Measurements from ENCODE around the gene RTBDN. TPM values are rescaled to one million over a fixed set of nuclear protein-coding genes. Genes with fewer than 3 reads are reported as not detected.

Gene RTBDN
- total and polyA plus RNA-seq, 2 of the 8 experiments (the other 6 are each of a cell fraction or from before 2014, with no cell fraction given), result 4.0 to 4.8 TPM

DNA sequence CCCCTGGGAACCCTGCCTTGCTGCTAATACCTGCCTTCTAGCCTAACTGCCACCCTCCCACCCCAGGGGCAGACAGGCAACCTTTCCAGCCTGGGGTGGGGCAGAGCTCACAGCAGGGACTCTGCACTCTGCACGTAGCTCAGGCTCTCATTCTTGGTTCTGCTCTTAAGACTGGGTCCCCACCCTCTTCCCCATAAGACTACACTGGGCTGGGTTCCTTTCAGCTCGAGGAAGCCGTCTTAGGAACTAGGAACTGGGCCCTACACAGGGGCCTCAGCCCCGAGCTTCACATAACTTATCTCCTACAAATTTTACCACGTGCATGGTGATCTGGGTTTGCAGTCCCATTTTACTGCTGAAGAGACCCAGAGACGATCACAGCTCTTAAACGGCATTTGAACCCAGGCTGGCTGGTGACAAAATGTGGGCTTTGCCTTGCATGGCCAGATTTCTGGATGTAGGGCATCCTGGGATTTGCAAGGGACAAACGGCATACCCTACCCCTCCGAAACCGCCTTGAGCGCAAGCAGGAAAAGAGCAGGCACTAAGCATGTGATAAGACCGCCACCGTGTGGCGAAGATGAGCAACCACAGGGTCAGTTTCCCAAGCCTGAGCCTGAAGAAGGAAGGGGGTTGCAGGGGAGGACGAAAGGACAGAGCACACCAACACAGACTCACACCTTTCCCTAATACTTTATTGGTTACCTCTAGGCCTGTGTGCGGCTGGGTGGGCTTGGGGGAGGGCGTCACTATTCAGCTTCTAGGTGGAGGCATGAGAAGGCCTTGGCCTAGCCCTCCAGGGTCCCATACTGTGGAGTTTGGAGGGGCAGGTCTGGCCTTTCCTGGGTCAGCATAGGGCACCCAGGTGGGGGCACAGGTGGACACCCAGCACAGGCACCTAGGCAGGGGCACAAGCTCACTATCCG, 38.0 kb downstream of the RTBDN start:
- Histone ChIP-seq H3K79me1 (ENCODE audit: low read depth, low read length) (peaks cover 7% of the 10 kb centered on the region), H4K5ac (ENCODE audit: insufficient read length, low read depth, low read length) (no peak overlapping the region), H2BK120ac (replicated peaks; ENCODE audit: low read depth, low read length) (no peak overlapping the region), H2BK20ac (ENCODE audit: low read length) (no peak overlapping the region), H2BK12ac (ENCODE audit: low read depth, low read length) (peak overlapping the region; percentile 80; the same call in 1 of the 2 replicates), H3K4me3 (ENCODE audit: extremely low read depth in 1 of 4, insufficient read depth in 2 of 4, low read depth in 3 of 4, low read length in 4 of 4) (no peak overlapping the region), H3K27ac (ENCODE audit: low read depth, low read length) (no peak overlapping the region), H3K4me1 (replicated peaks in 1 of 4; ENCODE audit: control insufficient read depth in 3 of 4, insufficient read depth in 4 of 4, low read length in 3 of 4) (peaks cover 5 to 19% (median 13%) of the 10 kb centered on the region in 4 experiments), H3K56ac (replicated peaks; ENCODE audit: insufficient read length, low read depth, low read length) (no peak overlapping the region), H2AK5ac (ENCODE audit: low read depth, low read length) (no peak overlapping the region), H3K4me2 (ENCODE audit: insufficient read depth in 1 of 2, low read depth in 2 of 2, low read length in 2 of 2) (peak overlapping the region in 1 of 2 experiments; percentile 49; a peak in 1 of 4 replicates), H2BK15ac (ENCODE audit: low read length) (peak overlapping the region; percentile 55; the same call in 1 of the 2 replicates), H4K8ac (ENCODE audit: extremely low read depth, insufficient read depth, low read length) (no peak overlapping the region), H3K23me2 (ENCODE audit: low read depth, low read length) (peaks cover 23% of the 10 kb centered on the region), H3K14ac (ENCODE audit: insufficient read length) (no peak overlapping the region), H3K9ac (replicated peaks in 1 of 4; ENCODE audit: extremely low read depth in 1 of 4, low read depth in 3 of 4, low read length in 3 of 4) (no peak overlapping the region; a peak in 1 of 7 replicates), H3K23ac (ENCODE audit: insufficient read length) (no peak overlapping the region), H3K36me3 (ENCODE audit: control insufficient read depth in 2 of 4, insufficient read depth in 4 of 4, low read length in 3 of 4) (peaks cover 8 to 19% (median 14%) of the 10 kb centered on the region in 4 experiments; a peak in 7 of 8 replicates), H3K79me2 (ENCODE audit: control insufficient read depth in 1 of 2, insufficient read depth in 2 of 2, low read length in 2 of 2) (peaks cover 0 to 12% of the 10 kb centered on the region in 2 experiments; a peak in 2 of 4 replicates), H3K27me3 (replicated peaks in 1 of 4; ENCODE audit: control insufficient read depth in 3 of 4, extremely low read depth in 1 of 4, insufficient read depth in 3 of 4, low read length in 3 of 4) (peaks cover 0 to 10% (median 8%) of the 10 kb centered on the region in 4 experiments; a peak in 3 of 7 replicates), H3K9me3 (ENCODE audit: insufficient read depth in 2 of 2, low read depth in 1 of 2, low read length in 1 of 2) (no peaks in the 10 kb centered on the region), H3K18ac (ENCODE audit: extremely low read depth, low read length) (0 out of 2 replicates have a peak overlapping the region, but pooled peaks have one; percentile 48), H2AFZ (ENCODE audit: low read length) (no peak overlapping the region), H4K91ac (replicated peaks; ENCODE audit: insufficient read length, low read length) (peak overlapping the region; percentile 76), H4K20me1 (replicated peaks in 1 of 2; ENCODE audit: control insufficient read depth in 1 of 2, insufficient read depth in 2 of 2, low read length in 2 of 2) (peaks cover 0 to 6% of the 10 kb centered on the region in 2 experiments), H2BK5ac (ENCODE audit: low read depth, low read length) (peak overlapping the region; percentile 66; the same call in 1 of the 2 replicates), H3K4ac (replicated peaks; ENCODE audit: insufficient read length, low read depth, low read length) (no peak overlapping the region)
- peak; percentile 85 for FAIRE-seq
- 30% methylated on average over 18 of the region's 18 CpGs; no CpG with 5 or more reads in 1 of the 2 experiments for WGBS, 2 experiments (ENCODE audit: extremely low coverage in 1 of 2, insufficient coverage in 1 of 2, insufficient read length in 1 of 2, insufficient replicate concordance in 2 of 2, low coverage in 1 of 2, low lambda C conversion rate in 2 of 2, missing lambda C conversion rate in 1 of 2)
- ChIA-PET POLR2A (ENCODE audit: partially characterized antibody) (interaction anchor here (0.7 to 15.2 kb wide), 16 partner anchors 9 to 78 kb away, joined by 3 to 317 read pairs (median 5); partner anchors contain the start of genes GET3, HOOK2, RNASEH2A and RTBDN), CTCF (ENCODE audit: partially characterized antibody) (interaction anchor here (0.7 to 17.9 kb wide), 35 partner anchors 10 to 124 kb away, joined by 3 to 288 read pairs (median 5); partner anchors contain the start of genes DHPS, RNASEH2A and RTBDN)
- peak in 1 of 2 experiments; percentile 81 for DNase-seq (ENCODE audit: low read depth in 1 of 2, low spot score in 2 of 2)
- TF ChIP-seq KDM5A (IDR thresholded peaks at IDR 0.05; ENCODE audit: low read length) (no peak; the same call in 1 of the 2 replicates), RXRA (IDR thresholded peaks at IDR 0.05; ENCODE audit: insufficient read depth, low read depth, low read length) (no peak), TCF12 (IDR thresholded peaks at IDR 0.05; ENCODE audit: low read depth, low read length) (no peak), SIN3A (conservative IDR thresholded peaks at IDR 0.05 in 1 of 2, IDR thresholded peaks at IDR 0.05 in 1 of 2; ENCODE audit: low read depth in 1 of 2, low read length in 2 of 2) (peak in 1 of 2 experiments; percentile 90; a peak in 2 of 4 replicates), ASH2L (IDR thresholded peaks at IDR 0.05; ENCODE audit: low read length) (no peak), CEBPB (IDR thresholded peaks at IDR 0.05; ENCODE audit: low read depth, low read length) (peak; percentile 41; the same call in 1 of the 2 replicates), MAFK (IDR thresholded peaks at IDR 0.05; ENCODE audit: low read depth, low read length) (no peak), RAD21 (IDR thresholded peaks at IDR 0.05 in 1 of 2, conservative IDR thresholded peaks at IDR 0.05 in 1 of 2; ENCODE audit: low read depth in 2 of 2, low read length in 2 of 2) (peak; percentile 100)
- TF ChIP-seq, protein P1, sequence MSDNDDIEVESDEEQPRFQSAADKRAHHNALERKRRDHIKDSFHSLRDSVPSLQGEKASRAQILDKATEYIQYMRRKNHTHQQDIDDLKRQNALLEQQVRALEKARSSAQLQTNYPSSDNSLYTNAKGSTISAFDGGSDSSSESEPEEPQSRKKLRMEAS (IDR thresholded peaks at IDR 0.05), result peak; percentile 66

Data from H1 (cell line).